GM04504 (cell line): ENCODE data around the gene RMND5B.

ENCODE experiments used
- DNase-seq: peaks from one replicate; pipeline ENCODE4 v3.0.0-alpha.2; 2012; ENCODE audit warnings: low read depth

The RMND5B gene

GRCh38 chr5:178131446-178131996, 707 bp downstream of the RMND5B start:
- no peak for DNase-seq

- no peak for DNase-seq
Measured at GRCh38 chr5:178136990-178137389, 6.2 kb downstream of the RMND5B start.

- no peak for DNase-seq
Measured at GRCh38 chr5:178137991-178138390, 7.2 kb downstream of the RMND5B start.

GRCh38 chr5:178141550-178141949, 10.7 kb downstream of the RMND5B start:
- DNase-seq: no peak

- no peak for DNase-seq
Measured at GRCh38 chr5:178142642-178143041, 11.8 kb downstream of the RMND5B start.

- DNase-seq: no peak
Measured at GRCh38 chr5:178143246-178143645, 12.4 kb downstream of the RMND5B start.

GRCh38 chr5:178143901-178144300, 13.1 kb downstream of the RMND5B start:
- no peak for DNase-seq

- DNase-seq: no peak
Measured at GRCh38 chr5:178145965-178146820, 15.4 kb downstream of the RMND5B start.

GRCh38 chr5:178147406-178147805, 16.6 kb downstream of the RMND5B start:
- no peak for DNase-seq

- no peak for DNase-seq
Measured at GRCh38 chr5:178149199-178149932, 18.6 kb downstream of the RMND5B start.

GRCh38 chr5:178150977-178151734, 20.3 kb downstream of the RMND5B start:
- DNase-seq: no peak

GRCh38 chr5:178152491-178153444, 22.0 kb downstream of the RMND5B start:
- DNase-seq: no peak

GRCh38 chr5:178153530-178154340, 22.9 kb downstream of the RMND5B start, which contains the start of gene NHP2:
Gene NHP2, minus strand, starts transcription at chr5:178153885. Its CDS starts 68 bp downstream, at chr5:178153817.
- DNase-seq: peak; percentile 97

- DNase-seq: no peak
Measured at GRCh38 chr5:178155065-178155464, 24.3 kb downstream of the RMND5B start.

- DNase-seq: no peak
Measured at GRCh38 chr5:178160176-178160575, 29.4 kb downstream of the RMND5B start.

GRCh38 chr5:178162481-178162880, 31.7 kb downstream of the RMND5B start:
- no peak for DNase-seq

GRCh38 chr5:178163772-178164735, 33.2 kb downstream of the RMND5B start:
- DNase-seq: peak; percentile 37

- DNase-seq: no peak
Measured at GRCh38 chr5:178165581-178165980, 34.8 kb downstream of the RMND5B start.

GRCh38 chr5:178170455-178170854, 39.6 kb downstream of the RMND5B start:
- no peak for DNase-seq
